GM12878 (cell line): ENCODE results near the gene HVCN1.

Experiments used
- CEBPB ChIP-seq, 2 experiments: fragments of 150-350 bp in 1 of 2; IDR thresholded peaks; 2 replicates each; pipeline ENCODE4 v1.6.1; 2012 to 2014; ENCODE audit warnings: low read depth in 2 of 2, low read length in 2 of 2, borderline replicate concordance in 1 of 2, inconsistent platforms in 1 of 2
- CTCF ChIP-seq, 3 experiments: IDR thresholded peaks in 2 of 3; conservative IDR thresholded peaks in 1 of 3; 2 replicates each; pipeline ENCODE4 v1.5.1; 2011; ENCODE audit warnings: low read depth in 3 of 3, low read length in 3 of 3, mild to moderate bottlenecking in 3 of 3, control low read depth in 2 of 3, moderate library complexity in 2 of 3, inconsistent platforms in 1 of 3, mixed read lengths in 1 of 3; ENCODE audit not compliant: control insufficient read depth in 2 of 3, insufficient read depth in 1 of 3; ENCODE audit errors: extremely low read depth in 1 of 3
- SPI1 ChIP-seq: IDR thresholded peaks from 2 replicates; pipeline ENCODE4 v1.6.1; 2011; ENCODE audit warnings: low read depth, mild to moderate bottlenecking, low read length, moderate library complexity, borderline replicate concordance; ENCODE audit not compliant: insufficient read depth

- TF ChIP-seq CEBPB (IDR thresholded peaks at IDR 0.05; ENCODE audit: borderline replicate concordance in 1 of 2, low read depth in 2 of 2, low read length in 2 of 2) (no peak), SPI1 (no peak), CTCF (IDR thresholded peaks at IDR 0.05 in 2 of 3, conservative IDR thresholded peaks at IDR 0.05 in 1 of 3; ENCODE audit: control insufficient read depth in 2 of 3, extremely low read depth in 1 of 3, insufficient read depth in 1 of 3, low read depth in 3 of 3, low read length in 3 of 3) (no peak)
Observed at GRCh38 chr12:110733900-110734299, 45.0 kb upstream of the HVCN1 start.
